GM21786 (cell line): ENCODE measurements around the gene ARAP2.

ENCODE experiments used
- ATAC-seq: cut with Tn5 transposase; IDR thresholded peaks from one replicate; pipeline ENCODE4 v1.9.1; 2021; ENCODE audit not compliant: unreplicated experiment

ARAP2 gene

DNA sequence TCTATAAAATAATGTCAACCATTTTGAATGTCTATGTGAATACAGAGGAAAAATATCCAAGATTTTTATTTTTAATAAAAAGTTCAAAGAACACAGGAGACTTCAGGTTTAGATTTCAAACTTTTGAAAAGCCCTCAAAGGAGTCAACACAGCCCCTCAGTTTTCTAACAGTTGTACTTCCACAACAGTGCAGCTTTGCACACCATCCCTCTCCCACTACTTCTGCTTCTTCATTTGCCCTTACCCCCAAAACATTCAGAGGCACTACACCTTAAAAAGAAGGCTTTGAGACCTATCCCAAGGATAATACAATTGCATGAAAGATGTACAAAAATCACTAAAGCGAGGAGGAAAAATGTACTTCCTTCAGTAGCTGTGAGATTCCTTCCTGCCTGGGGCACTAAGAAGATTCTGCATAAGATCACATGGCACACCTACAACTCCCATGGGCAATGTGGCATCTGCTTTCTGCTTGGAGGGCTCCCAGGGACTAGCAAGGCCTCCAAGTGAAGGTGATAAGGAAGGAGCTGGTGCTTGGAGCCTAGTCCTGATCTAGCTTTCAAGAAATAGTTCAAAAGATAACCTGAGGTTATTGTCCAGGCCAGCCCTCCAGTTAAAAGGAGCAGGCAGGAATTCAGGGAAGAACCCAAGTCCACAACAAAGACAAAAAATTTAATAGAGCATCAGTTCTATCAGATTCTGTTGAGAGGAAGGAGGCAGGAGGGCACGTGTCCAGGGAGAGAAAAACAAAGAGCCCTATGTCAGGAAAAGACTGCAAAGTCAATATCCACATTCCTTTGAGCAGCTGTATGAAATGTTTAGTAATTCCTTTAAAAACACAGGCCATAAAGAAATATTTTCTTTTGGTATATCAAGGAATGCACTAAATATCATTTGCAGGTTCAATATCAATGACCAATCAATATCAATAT is 19.1 kb downstream of the ARAP2 start:
- ATAC-seq: peak; percentile 63

DNA sequence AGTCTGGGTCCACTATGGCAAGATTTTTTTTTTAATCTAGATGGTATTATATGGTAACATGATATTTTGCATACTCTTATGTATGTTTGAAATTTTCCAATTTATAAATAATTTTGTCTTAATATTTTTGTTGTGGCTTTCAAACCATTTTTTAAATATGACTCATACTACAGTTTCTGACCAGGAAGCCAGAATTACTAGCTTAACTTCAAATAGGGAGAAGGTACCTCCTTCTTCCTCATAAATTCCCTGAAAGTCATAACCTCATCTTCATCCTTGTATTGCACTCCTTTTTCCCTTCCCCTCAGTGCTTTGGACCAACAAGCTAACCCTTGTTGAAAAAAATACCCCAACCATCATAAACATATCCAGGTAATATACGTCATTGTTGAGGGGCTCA is 21.6 kb downstream of the ARAP2 start:
- no peak for ATAC-seq

DNA sequence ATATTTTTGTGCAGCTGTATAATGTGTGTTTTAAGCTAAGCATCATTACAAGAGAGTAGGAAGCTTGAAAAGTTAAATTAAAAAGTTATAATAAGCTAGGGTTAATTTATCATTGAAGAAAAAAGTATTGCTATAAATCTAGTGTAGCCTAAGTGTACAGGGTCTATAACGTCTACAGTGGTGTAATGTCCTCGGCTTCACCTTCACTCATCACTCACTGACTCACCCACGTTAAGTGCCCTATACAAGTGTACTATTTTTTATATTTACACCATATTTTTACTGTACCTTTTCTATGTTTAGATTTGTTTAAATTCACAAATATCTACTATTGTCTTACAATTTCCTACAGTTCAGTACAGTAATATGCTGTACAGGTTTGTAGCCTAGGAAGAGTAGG is 23.5 kb downstream of the ARAP2 start:
- no peak for ATAC-seq

DNA sequence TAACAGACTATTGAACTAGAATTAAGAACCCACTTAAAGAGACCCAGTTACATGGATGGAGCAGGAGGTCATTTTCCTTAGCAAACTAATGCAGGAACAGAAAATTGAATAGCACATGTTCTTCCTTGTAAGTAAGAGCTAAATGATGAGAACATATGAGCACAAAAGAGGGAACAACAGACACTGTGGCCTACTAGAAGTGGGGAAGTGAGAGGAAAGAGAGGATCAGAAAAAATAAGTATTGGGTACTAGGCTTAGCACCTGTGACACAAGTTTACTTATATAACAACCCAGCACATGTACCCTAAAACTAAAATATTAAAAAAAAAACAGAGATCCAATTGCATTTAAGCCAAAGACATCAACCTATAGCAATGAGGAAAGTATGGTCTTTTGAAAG is 26.2 kb downstream of the ARAP2 start:
- ATAC-seq: peak; percentile 71

DNA sequence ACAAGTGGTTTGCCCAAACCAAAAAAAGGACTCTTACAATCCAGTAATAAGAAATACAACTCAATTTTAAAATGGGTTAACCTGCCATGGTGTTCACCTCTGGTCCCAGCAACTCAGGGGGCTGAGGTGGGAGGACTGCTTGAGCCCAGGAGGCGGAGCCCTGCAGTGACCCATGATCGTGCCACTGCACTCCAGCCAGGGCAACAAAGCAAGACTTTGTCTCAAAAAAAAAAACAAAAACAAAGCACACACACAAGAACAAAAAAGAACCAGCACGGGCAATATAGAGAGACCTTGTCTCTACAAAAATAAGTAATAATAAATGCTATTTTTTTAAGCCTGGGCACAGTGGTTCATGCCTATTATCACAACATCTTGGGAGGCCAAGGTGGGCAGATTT is 28.7 kb downstream of the ARAP2 start:
- ATAC-seq: no peak

DNA sequence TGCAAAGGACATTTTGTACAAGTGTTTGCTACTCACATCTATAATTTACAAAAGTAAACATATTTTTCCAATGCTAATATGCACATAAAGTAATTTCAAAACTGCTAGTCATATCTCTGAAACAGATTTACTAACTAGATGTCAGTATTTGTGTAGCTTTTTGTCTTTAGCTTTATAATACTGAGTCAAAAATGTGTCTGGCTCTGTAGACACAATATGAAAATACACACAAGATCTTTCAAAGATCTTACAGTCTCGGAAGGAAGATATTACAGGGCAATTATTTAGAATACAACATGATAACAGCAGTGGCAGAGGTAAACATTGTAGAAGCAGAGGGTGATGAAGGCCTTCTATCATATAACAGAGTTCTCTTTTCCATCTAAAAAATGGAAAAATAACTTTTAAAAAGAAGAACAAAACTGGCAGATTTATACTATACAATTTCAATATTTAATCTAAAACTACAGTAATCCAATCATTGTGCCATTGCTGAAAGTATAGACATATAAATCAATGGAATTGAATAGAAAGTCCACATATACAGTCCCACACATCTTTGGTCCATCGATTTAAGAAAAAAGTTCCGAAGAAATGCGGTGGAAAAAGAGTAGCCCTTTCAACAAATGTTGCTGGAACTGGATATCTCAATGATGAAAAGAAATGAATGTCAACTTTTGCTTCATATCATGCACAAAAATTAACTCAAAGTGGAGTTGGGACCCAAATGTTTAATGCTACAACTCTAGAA is 29.4 kb downstream of the ARAP2 start:
- ATAC-seq: no peak

DNA sequence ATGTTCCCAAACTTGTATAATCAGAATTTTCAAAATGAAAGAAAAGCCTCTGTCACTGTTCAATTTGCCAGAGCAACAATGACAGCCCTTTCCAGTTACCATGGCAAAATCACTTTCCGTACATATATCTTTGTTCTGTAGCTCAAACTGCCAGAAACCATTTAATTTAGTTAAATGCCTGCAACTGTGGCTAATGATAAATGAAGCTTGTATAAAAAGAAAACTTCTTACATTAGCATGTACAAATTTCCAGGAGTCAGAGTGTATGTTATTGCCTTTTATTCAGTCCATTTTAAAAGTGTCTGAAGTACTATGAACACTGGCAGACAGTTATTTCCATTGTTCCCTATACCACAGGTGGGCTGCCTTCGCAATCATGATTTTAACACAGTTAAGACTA is 30.3 kb downstream of the ARAP2 start:
- ATAC-seq: no peak

DNA sequence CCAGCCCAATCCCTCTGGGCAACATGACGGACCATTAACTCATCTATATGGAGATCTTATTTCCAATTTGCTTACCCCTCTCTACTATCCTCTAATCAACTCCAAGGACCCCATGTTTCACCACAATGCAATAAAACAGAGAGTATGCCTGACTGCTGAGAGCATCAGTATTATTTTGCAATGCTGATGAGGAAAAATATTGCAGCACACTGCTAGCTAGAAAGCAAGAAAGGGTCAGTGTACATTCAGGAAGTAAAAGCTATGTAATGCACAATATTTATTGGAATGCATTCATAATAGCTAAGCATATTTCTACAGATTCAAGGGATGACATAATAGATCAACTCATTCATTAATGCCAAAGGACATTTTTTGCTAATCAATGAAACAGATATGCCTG is 33.2 kb downstream of the ARAP2 start:
- ATAC-seq: no peak

DNA sequence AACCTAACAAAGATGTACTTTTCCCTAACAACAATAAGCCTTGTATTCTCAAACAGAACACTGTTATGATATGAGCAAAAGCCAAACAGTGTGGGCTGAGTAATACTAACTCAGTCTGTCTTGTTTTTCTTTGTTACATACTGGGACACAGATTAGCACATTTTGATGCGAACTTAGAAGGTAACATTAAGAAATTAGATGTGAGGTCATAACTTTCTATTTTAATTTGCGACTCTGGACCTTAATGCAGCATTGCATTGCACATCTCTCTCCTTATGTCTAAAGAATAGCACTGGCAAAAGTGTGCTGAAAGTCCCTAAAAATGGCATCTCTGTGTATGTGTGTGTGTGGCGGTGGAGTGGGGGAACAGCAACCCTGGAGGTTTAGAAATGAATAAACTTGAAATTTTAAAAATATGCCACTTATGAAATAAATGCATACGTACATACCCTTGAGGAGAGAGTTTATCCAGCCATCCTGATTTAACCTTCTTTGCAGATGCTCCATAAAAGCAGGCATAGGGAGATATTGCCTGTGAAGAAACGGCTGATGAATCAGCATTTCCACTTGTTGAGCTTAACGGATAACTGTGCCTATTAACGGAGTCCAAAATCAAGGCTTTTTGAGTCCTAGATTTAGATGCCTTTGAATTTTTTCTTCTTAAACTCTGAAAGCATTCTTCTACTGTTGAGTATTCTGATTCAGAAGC is 34.2 kb downstream of the ARAP2 start:
- ATAC-seq: no peak

DNA sequence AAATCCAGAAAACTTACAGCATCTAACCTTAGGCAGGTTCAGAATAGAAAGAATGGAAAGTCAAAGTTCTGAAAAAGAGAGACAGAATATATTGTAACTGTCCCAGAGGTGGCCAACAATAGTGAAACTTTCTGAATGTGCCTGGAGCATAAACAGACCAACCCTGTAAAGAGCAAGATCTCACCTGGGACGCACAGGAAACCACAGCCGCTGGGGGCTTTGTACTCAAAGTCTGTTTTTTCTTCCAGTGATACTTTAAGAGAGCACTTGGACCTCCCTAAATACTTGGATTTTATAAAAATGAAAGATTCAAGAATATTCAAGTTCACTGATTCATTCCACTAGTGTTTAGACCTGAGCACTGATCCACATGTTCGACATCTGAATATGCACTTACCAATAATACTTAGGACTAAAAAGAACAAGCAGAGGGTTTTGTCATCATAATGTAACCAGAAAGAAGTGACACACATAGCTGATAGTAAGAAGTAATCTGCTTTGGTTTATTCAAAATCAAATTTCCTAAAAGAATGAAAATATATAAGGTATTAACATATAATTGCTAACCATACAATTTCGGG is 35.3 kb downstream of the ARAP2 start:
- ATAC-seq: peak; percentile 94

DNA sequence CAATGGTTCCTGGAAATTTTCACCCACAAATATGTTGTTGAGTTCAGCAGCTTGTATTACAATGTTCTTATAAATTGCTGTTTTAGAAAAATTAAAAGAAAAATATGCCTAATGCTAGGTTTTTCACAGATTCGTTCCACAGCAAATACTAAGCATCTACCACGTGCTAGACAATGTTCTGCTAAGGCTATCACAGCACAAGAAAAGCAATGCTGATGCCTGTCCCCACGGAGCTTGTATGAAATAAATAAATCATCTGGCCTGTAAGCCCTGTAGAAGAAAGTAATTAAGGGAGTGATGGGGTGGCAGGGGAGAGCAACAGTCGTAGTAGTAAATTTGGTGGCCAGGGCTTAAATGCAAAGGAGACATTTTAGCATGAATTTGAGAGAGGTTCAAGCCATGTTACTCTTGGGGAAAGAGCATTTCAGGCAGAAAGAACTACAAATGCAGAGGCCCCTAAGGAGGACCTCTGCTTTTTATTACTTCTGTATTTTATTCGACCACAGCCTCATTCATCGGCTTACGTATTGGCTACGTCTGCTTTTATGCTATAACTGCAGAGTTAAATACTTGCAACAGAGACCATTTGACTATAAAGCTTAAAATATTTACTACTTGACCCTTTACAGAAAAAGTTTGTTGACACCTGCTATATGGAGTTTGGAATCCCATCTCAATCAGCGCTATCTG is 36.3 kb downstream of the ARAP2 start:
- no peak for ATAC-seq

DNA sequence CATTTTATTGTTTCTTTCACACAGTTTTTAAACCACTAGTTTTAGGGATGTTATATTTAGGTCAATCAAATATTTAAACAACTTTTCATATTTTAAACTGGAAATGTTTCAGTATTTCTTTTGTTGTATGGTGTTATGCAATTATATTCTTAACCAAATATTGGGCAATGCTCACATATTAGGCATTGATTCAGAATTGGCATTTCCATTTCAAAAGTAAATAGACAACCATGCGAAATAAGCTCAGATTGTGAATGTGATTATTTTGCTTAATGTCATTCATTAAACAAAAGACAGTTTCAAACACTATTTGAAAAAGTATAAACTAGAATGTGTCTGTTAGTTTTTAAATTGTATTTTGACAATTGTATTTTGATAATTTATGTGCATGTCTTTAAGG is 36.9 kb downstream of the ARAP2 start:
- ATAC-seq: no peak

DNA sequence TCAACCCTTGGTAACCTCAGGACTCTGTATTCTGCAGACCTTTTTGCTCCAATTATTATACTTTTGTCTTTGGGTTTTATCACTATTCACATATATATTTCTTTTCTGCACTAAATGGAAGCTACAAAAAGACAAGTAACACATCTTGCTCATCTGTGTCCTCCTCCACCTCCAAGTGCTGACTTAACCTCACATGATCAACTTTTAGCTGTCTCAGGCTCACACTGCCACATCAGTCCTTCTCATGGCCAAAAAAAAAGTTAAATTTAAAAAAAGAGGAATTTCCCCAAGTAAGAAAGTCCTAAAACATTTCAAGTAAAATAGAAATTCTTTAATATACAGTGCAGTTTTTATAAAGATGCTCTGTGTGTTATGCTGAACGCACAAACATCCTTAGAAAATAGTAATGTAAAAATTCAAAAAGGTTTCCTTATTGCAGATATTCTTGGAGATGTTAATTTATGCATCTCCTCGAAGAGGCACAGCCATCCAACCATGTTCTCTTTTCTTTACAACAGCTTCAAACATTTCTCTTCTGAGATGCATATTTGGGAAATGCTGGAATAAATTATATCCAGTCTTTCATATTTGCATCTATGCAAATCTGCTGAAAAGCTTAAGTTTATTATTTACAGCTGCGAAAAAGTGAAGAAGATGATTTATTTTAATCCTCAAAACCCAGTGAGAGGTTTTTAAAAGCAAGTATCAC is 37.6 kb downstream of the ARAP2 start:
- no peak for ATAC-seq

DNA sequence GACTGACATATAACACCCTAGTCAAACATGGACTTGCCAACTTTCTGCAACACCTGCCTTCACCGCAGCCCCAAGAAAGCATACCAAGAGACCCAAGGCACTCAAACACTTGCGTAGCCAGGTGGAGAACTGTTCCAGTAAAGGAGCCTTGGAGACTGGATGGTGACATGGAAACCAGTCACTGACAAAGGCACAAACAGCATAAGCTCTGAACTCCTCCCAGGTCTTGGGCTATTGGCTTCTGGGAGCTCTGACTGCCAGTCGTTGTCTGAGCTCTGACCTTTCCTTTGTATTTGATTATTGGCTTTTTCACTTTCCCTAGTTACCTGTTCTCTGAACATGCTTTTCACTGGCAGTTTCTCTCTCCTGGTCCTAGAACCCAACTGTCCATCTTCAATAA is 38.3 kb downstream of the ARAP2 start:
- ATAC-seq: no peak

DNA sequence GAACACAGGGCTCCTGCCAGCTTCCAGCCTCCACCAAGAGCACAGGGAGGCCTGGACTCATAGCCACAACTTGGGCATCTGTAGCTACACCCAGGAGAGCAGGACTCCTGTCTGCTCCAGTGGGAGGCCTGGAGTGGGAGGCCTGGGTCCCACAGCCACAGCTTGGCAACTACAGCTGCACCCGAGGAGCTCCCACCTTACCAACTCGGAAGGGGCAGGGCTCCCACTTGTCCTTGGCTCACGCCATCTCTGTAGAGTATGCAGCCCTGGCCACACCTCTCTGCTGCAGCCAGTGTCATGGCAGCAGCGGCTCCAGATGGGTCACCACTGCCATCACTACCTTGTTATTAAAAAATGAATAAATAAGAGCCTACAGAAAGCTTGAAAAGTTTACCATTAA is 45.5 kb downstream of the ARAP2 start:
- ATAC-seq: no peak

DNA sequence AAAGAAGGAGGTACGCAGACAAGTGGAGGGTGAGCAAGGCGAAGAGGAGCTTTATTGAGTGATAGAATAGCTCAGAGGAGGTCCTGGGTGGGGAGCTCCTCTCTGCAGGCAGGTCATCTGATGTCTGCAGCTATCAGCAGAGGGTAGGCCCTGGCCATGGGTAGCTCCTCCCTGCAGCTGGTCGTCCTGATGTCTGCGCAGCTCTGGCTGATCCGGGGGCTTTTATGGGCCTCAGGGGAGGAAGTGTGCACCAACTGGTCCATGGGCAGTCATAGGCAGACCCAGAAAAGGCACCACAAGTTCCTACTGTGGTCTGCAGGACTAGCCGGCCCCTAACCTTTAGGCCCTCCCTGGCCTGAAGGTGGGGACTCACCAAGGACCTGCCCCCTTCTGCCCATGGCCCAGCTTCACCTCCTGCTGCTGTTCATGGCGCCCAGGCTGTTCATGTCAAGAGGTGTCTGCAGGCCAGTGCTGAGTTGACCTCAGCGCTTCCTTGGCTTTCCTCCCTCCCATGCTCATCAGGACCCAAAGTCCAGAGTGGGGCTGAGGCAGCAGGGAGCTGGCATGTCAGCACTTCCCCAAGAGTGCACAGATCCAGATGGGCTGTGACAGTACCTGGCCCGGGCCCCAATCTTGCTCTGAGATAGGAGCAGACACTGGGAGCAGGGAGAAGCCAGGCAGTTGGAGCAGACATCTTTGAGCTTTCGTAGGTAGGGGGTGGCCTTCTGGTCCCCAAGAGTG is 46.1 kb downstream of the ARAP2 start:
- ATAC-seq: no peak

DNA sequence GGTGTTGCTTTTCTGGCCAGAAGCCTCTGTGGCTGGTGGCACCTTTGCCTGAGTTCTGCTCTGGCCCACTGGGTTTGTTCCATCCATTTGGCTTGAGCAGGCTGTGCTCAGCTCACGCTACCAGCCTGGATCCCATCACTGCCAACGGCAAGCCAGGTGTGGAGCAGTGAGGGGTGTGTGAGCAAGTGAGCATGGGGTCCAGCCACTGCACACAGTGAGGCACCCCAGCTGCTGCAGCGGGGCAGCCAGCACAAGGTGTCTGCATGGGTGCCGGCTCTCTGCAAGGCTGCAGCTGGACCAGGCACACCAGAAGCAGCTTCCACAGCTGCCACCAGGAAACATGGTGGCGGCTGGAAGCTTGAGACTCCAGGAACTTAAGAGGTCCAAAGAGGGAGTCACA is 46.8 kb downstream of the ARAP2 start:
- ATAC-seq: no peak

DNA sequence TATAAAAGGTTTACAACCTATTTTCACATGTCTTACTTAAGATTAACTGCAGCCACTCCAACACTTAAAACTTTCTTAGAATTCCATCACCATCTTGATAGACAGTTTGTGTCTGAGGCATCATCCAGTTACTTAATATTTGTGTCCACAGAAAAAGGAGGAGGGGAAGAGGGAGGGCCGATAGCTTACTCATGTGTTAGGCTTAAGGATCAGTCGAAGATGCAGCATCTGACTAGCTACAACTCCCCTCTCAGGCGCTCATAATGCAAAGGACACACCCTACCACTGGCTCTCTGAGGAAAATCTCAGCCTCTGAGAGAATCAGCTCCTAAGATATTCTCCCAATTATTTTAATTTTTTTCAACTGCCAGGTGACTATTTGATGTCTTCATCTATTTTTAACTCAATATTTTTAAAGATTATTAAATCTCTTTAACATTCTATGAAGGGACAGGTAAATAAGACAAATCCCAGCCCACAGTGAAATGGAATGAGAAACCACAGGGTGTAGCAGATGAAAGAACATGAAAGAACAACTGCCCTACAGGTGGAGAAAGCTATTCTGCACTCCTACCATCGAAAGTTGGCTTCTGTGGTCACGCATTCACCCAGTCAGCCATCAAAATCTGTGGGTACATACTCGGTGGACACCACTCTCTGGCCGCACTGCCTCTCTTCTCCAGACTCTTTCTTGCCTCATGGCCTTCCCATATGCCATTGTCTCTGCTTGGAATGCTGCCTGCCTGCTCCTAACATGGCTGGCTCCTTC is 48.0 kb downstream of the ARAP2 start:
- no peak for ATAC-seq

DNA sequence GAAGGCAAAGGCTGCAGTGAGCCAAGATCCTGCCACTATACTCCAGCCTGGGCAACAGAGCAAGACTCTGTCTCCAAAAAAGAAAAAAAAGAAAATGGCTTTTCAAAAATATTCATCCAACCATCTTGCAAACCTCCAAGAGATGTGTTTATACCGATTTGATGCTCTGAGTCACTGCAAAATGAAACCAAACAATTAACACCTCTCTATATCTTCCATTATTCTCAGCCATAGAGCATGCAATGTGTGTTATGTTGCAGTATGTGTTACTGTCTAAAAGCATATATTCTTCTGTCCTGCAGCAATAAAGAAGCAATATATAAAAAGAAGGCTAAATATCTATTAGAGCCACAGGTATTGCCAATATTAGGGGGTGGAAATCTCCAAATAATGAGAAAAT is 51.4 kb downstream of the ARAP2 start:
- no peak for ATAC-seq
